Peyer's patch (tissue), 4 donors: ENCODE measurements around the gene OXLD1. TPM values are rescaled to one million over a fixed set of nuclear protein-coding genes. Genes with fewer than 3 reads are reported as not detected.

Source experiments
- small RNA-seq, 2 donors: library from RNA; depleted of rRNA; stranded (forward); fragments of <200 nt; gene quantifications; one replicate each; pipeline ENCODE3, GENCODE V24; 2016
- total RNA-seq, 4 donors: library from RNA; depleted of rRNA; stranded (reverse); fragments of >200 nt; gene quantifications; one replicate each; pipeline ENCODE4 v1.1.0, GENCODE V29; 2016

Gene OXLD1
- total RNA-seq, 4 donors from 2014 or later: 1.7 to 55.4 (median 41.9) TPM

Small RNAs within 50 kb of the gene (small RNA-seq; reads per million reads assigned to genes)
- 0 to 0.13 reads per million in 2 donors for gene MIR6786

Other genes starting within 250 kb of the OXLD1 start
- gene ACTG1, start 153.8 kb downstream of the OXLD1 start, total RNA-seq: 1,000 to 10,000 TPM; 2,510 to 3,878 (median 3,203) TPM
- gene FSCN2, start 138.2 kb downstream of the OXLD1 start, total RNA-seq: 1 to 10 TPM; 1.2 to 7.9 (median 5.2) TPM
- gene FAAP100, start 114.3 kb downstream of the OXLD1 start, total RNA-seq: 10 to 100 TPM; 38.2 to 66.9 (median 52.2) TPM
- 100 to 1,000 TPM in 3 of 4 donors, 10 to 100 TPM in 1; 77.2 to 911 (median 122) TPM for gene NPLOC4, start 29.5 kb downstream of the OXLD1 start, total RNA-seq
- not detected for gene TSPAN10, start 29.4 kb downstream of the OXLD1 start, total RNA-seq
- gene PDE6G, start 10.1 kb downstream of the OXLD1 start, total RNA-seq: not detected
- gene CCDC137, start 132 bp upstream of the OXLD1 start, total RNA-seq: 10 to 100 TPM; 13.9 to 27.2 (median 17.0) TPM
- gene ARL16, start 17.2 kb upstream of the OXLD1 start, total RNA-seq: 10 to 100 TPM; 33.5 to 45.4 (median 43.4) TPM
- gene HGS, start 17.4 kb upstream of the OXLD1 start, total RNA-seq: 100 to 1,000 TPM; 118 to 186 (median 171) TPM
- gene MRPL12, start 36.8 kb upstream of the OXLD1 start, total RNA-seq: 10 to 100 TPM; 65.6 to 99.9 (median 76.4) TPM
- gene SLC25A10, start 45.7 kb upstream of the OXLD1 start, total RNA-seq: 100 to 1,000 TPM in 1 of 4 donors, 10 to 100 TPM in 3; 37.1 to 109 (median 64.1) TPM
- 1 to 10 TPM in 1 of 4 donors, under 1 TPM in 1, not detected in 2; 0.67 to 1.1 TPM for gene GCGR, start 137.5 kb upstream of the OXLD1 start, total RNA-seq
- 10 to 100 TPM; 19.6 to 47.9 (median 28.8) TPM for gene MCRIP1, start 166.7 kb upstream of the OXLD1 start, total RNA-seq
- not detected for gene PPP1R27, start 168.4 kb upstream of the OXLD1 start, total RNA-seq
- gene P4HB, start 193.9 kb upstream of the OXLD1 start, total RNA-seq: 1,000 to 10,000 TPM in 3 of 4 donors, 100 to 1,000 TPM in 1; 326 to 1,290 (median 1,196) TPM
- gene ARHGDIA, start 204.7 kb upstream of the OXLD1 start, total RNA-seq: 100 to 1,000 TPM; 282 to 475 (median 350) TPM
- 10 to 100 TPM; 38.9 to 96.6 (median 45.3) TPM for gene ALYREF, start 225.0 kb upstream of the OXLD1 start, total RNA-seq
- gene ANAPC11, start 225.1 kb upstream of the OXLD1 start, total RNA-seq: 100 to 1,000 TPM in 1 of 4 donors, 10 to 100 TPM in 3; 69.3 to 126 (median 85.1) TPM
- gene NPB, start 235.6 kb upstream of the OXLD1 start, total RNA-seq: 1 to 10 TPM in 1 of 4 donors, under 1 TPM in 1, not detected in 2; 0.76 to 1.6 TPM
- 100 to 1,000 TPM in 3 of 4 donors, 10 to 100 TPM in 1; 67.7 to 297 (median 179) TPM for gene PCYT2, start 244.8 kb upstream of the OXLD1 start, total RNA-seq